Fibroblast of skin of scalp (primary cell): ENCODE data around the gene ZDHHC6.
"Not testable (repeated sequence)": the region's sequence is repeated elsewhere in the genome, so short reads cannot be mapped to it uniquely, and the experiment has no call there.

Source experiments
- DNase-seq: peaks from one replicate; pipeline ENCODE4 v3.0.0-alpha.2; 2013

The ZDHHC6 gene

DNA sequence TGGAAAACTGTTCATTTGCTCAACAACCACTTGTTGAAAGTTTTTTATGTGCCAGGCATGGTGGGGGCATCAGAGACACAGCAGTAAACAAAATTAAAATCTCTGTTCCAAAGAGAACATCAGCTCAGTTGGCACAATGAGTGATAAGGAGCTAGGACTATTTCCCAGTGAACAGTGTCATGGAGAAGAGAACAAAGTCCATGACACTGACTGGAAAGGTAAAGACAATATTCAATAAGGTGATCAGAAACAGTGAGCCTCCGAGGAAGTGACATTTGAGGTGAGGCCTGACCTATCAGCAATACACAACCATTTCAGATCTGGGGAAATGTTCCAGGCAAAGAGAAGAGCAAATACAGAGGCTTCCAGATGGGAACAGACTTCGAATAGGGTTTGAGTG, 58.2 kb downstream of the ZDHHC6 start:
- no peak for DNase-seq

DNA sequence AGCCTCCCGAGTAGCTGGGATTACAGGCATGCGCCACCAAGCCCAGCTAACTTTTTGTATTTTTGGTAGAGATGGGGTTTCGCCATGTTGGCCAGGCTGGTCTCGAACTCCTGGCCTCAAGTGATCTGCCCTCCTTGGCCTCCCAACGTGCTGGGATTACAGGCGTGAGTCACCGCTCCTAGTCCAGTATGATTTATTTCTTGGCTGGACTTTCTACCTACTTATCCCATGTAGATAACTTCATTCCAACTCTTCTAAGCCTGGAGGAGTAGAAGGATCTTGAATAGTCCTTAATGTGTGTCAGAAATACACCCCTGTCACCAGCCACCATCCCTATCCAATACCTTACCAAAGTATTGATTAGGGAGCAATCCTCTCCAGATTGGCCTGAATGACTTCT, 58.7 kb downstream of the ZDHHC6 start:
- DNase-seq, result not testable (repeated sequence)

DNA sequence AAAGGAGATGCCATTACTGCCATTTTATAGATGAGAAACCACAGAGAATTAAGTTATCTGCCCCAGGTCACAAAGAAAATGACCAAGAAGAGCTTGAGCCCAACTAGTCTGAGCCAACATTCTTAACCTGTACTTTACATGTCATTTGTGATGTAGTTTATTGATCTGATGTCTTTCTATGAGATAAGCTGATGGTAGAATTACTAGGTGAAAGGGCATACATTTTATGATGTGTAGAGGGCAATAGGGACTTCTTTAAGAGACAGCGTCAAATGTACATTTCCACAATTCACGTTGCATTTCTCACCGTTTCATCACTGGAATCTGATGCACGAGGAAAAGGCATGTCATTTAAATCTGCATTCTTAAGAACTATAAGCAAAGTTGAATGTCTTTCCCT, 61.5 kb downstream of the ZDHHC6 start:
- DNase-seq, result no peak

GRCh38 chr10:112384141-112384540, 62.6 kb downstream of the ZDHHC6 start:
- DNase-seq, result no peak

GRCh38 chr10:112383325-112383724, 63.4 kb downstream of the ZDHHC6 start:
- no peak for DNase-seq

DNA sequence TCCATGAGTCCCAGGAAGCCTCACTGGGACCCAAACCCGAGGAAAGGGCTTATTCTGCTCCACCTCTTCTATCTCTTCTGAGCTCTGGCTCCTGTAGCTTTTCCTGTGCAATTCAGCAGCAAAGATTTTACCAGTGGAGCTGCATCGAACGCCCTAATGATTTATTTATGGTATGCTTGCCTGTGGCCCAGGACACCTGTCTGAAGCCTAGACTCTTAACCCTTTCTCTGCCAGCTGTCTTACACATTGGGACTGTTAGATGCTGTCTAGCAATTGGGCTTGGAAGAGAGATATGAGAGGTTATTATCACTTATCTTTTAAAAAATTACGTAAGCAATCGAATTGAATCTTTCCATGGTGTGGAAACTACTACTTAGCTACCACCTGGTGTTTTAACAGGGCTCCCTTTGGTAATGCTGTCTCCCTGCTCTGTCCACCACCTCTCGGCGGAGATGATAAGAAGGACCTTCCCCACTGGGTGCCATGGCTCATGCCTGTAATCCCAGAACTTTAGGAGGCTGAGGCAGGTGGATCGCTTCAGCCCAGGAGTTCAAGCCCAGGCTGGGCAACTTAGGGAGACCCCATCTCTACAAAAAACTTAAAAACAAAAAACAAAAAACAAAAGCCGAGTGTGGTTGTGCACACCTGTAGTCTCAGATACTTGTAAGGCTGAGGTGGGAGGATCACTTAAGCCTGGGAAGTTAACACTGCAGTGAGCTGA, 64.0 kb downstream of the ZDHHC6 start:
- no peak for DNase-seq
